HG03280 (cell line): ENCODE data around the gene FAM186B.

ENCODE experiments used
- ATAC-seq: cut with Tn5 transposase; IDR thresholded peaks from one replicate; pipeline ENCODE4 v1.9.1; 2021; ENCODE audit warnings: mild to moderate bottlenecking, moderate library complexity; ENCODE audit not compliant: unreplicated experiment

The FAM186B gene

GRCh38 chr12:49577589-49578315, 27.7 kb downstream of the FAM186B start:
- ATAC-seq, result no peak

- ATAC-seq, result peak; percentile 7
These were observed 36.8 kb downstream of the FAM186B start for GRCh38 chr12:49568442-49569162.

GRCh38 chr12:49567611-49568441, 37.6 kb downstream of the FAM186B start, which contains the start of gene MCRS1:
Gene MCRS1, minus strand, starts transcription at chr12:49568142. Its CDS starts 1,411 bp downstream, at chr12:49566731.
- peak; percentile 84 for ATAC-seq

- peak; percentile 8 for ATAC-seq
These were observed 38.2 kb downstream of the FAM186B start for GRCh38 chr12:49567302-49567610.

GRCh38 chr12:49566361-49566760, 39.1 kb downstream of the FAM186B start:
- ATAC-seq, result no peak

- ATAC-seq, result no peak
These were observed 39.8 kb downstream of the FAM186B start for GRCh38 chr12:49565406-49566265.

- no peak for ATAC-seq
These were observed 40.6 kb downstream of the FAM186B start for GRCh38 chr12:49564686-49565405.

- ATAC-seq, result no peak
These were observed 41.3 kb downstream of the FAM186B start for GRCh38 chr12:49563951-49564685.

- no peak for ATAC-seq
These were observed 42.6 kb downstream of the FAM186B start for GRCh38 chr12:49562831-49563230.

GRCh38 chr12:49562233-49562632, 43.2 kb downstream of the FAM186B start:
- no peak for ATAC-seq

- no peak for ATAC-seq
These were observed 44.7 kb downstream of the FAM186B start for GRCh38 chr12:49560695-49561094.

GRCh38 chr12:49559011-49559675, 46.3 kb downstream of the FAM186B start:
- ATAC-seq, result no peak

GRCh38 chr12:49558526-49558925, 46.9 kb downstream of the FAM186B start:
- no peak for ATAC-seq

GRCh38 chr12:49557917-49558215, 47.6 kb downstream of the FAM186B start:
- ATAC-seq, result no peak

- ATAC-seq, result no peak
These were observed 48.1 kb downstream of the FAM186B start for GRCh38 chr12:49557187-49557916.

GRCh38 chr12:49556391-49557186, 48.9 kb downstream of the FAM186B start:
- no peak for ATAC-seq

- no peak for ATAC-seq
These were observed 49.6 kb downstream of the FAM186B start for GRCh38 chr12:49555631-49556390.
